Measurements from ENCODE around the gene CA11.
"Not testable (repeated sequence)": the region's sequence is repeated elsewhere in the genome, so short reads cannot be mapped to it uniquely, and the experiment has no call there.

CA11 gene

GRCh38 chr19:48671446-48671995 is 25.5 kb upstream of the CA11 start:
- DNase-seq, result no peak
- intact Hi-C loops (cut with DNase I), result no loop called here

DNA sequence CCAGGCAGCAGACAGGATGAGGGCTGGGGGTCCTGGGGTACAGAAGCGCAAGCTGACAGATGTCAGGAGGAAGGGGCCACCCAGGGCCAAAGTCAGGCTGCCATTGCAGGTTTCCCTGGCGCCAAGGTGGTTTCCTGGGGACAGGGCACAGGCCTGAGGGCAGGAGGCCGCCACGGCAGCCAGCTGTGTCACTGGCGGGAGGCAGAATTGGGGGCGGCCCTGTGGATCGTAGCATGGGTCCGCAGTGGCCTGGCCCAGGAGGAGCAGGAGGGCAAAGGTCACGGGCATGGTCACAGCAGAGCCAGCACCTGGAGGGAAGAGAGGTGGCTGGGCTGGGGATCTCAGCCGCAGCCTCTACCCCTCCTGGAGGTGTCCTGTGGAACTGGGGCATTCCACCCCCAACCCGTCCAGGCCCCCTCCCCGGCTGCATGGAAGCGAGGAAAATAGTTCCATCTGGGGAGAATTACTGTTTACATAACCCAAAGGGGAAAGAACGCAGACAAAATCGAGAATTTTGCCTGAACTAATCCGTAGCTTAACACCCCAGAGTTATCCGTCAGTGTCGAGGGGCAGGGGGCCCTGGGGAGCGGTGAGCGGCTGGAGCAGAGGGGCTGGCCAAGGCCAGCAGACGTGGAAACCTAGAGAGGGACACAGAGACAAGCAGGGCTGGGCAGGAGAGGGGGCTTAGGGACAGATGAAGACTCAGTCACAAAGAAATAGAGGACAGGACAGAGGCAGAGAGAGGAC is 24.9 kb upstream of the CA11 start:
- DNase-seq, result no peak
- intact Hi-C loops (cut with DNase I), result no loop called here

- no peak for DNase-seq
- intact Hi-C loops (cut with DNase I), result no loop called here
Observed at GRCh38 chr19:48669903-48670668, 24.1 kb upstream of the CA11 start.

GRCh38 chr19:48668761-48669160 is 22.8 kb upstream of the CA11 start:
- intact Hi-C loops (cut with DNase I), result no loop called here
- no peak for DNase-seq

- no peak for DNase-seq
- intact Hi-C loops (cut with DNase I), result no loop called here
Observed at GRCh38 chr19:48668332-48668731, 22.3 kb upstream of the CA11 start.

- intact Hi-C loops (cut with DNase I), result no loop called here
- no peak for DNase-seq
Observed at GRCh38 chr19:48665786-48666185, 19.8 kb upstream of the CA11 start.

- DNase-seq, result no peak
- intact Hi-C loops (cut with DNase I), result no loop called here
Observed at GRCh38 chr19:48664476-48664875, 18.5 kb upstream of the CA11 start.

- intact Hi-C loops (cut with DNase I), result no loop called here
- no peak for DNase-seq
Observed at GRCh38 chr19:48663667-48664066, 17.7 kb upstream of the CA11 start.

GRCh38 chr19:48661711-48662090 is 15.7 kb upstream of the CA11 start:
- no peak for DNase-seq
- intact Hi-C loops (cut with DNase I), result no loop called here

DNA sequence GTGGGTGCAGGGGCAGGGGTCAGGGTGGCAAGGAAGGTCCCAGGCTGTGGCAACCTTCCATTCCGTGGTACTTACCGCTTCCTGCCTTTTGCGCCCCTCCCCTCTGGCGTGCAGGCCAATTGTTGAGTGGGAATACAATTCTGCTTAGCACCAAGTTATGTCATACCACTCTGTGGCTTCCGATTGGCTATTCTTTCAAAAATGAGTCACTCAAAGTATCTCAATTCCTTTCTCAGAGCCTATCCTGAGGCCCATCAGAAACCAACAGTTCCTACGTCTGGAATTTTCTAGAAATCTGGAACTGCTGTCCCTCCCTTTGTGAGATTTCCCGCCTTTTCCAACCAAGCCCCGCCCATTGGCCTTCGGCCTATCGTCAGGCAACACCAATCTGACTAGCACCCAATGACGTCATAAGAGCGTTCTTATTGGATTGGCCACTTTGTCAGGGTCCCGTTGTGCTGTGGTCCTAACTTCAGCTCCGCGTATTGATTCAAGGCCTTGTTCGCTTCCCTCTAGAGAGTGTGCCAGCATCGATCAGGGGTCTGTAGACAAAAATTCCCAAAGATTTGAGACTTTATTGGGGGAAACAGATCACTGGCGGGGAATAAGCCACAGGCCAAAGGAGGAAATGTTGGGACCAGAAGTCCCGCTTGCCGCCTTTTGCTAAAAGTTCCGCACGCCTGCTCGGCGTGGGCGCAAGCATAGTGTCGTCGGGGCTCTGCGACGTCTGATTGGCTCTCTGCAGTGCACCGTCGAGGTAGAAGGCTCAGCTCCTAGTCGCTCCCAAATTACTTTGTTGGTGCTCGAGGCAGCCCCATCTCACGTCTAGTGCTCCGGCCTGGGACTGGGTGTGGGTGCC is 15.1 kb upstream of the CA11 start:
- DNase-seq, result peak; percentile 64 to 89 (median 79)
- intact Hi-C loops (cut with DNase I), result no loop called here

DNA sequence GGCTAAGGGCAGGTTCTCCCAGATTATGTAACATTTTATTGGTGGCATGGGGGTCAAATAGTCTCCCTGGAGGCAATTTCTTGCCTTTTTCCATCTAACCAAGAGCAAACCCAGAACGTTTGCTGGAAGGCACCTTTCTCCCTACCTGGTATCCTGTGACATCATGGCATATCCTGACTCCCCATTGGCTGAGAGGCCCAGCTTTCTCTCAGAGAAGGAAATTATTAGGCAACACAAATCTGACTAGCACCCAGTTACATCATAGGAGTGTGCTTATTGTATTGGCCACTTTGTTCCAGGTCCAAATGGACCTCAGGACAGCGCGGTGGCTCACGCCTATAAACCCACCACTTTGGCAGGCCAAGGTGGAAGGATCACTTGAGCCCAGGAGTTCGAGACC is 13.8 kb upstream of the CA11 start:
- intact Hi-C loops (cut with DNase I), result no loop called here
- DNase-seq, result peak in 2 of 42 donors; percentile 17 to 30

DNA sequence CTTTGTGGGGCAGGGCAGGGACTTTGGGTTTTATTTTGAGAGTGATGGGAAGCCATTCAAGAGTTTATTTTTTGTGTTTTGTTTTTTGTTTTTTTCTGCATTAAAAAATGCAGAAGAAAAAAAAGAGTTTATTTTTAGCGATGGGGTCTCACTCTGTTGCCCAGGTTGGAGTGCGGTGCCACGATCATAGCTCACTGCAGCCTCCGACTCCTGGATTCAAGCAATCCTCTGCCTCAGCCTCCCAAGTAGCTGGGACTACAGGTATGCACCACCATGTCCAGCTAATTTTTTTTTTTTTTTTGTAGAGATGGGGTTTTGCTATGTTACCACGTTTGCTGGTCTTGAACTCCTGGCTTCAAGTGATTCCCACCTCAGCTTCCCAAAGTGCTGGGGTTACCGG is 12.5 kb upstream of the CA11 start:
- no peak for DNase-seq
- intact Hi-C loops (cut with DNase I), result no loop called here

DNA sequence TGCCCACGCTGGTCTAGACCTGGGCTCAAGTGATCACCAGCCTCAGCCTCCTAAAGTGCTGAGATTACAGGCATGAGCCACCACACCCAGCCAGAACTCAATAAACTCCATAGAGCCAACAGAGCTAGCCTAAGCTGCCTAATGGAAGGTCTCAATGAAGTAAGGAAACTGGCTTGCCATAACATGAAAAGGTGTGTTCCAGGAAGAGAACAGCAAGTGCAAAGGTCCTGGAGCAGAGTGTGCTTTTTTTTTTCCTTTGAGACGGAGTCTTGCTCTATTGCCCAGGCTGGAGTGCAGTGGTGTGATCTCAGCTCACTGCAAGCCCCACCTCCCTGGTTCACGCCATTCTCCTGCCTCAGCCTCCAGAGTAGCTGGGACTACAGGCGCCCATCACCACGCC is 11.8 kb upstream of the CA11 start:
- DNase-seq; intact Hi-C loops (cut with DNase I): not testable (repeated sequence)

DNA sequence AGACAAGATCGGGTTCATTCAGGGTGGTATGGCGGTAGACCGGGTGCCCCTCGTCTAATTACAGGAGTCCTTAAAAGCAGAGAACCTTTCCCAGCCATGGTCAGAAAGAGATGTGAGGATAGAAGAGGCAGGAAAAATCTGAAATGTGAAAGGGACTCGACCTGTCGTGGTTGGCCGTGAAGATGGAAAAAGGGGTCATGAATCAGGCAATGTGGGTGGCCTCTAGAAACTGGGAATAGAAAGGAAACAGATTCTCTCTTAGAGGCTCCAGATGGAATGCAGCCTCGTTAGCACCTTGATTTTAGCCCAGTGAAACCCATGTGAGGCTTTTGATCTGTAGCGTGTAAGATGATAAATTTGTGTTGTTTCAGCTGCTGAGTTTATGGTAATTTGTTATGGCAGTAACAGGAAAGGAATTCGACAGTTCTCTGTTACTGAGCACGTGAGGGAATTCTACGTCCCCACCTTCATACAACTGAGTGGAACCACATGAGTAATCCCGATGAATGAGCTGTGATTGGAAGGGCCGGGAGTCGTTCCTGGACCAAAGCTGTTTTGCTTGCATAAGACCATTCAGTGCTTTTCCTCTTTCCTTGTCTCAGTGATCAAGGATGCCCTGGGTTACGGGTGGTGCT is 11.0 kb upstream of the CA11 start:
- intact Hi-C loops (cut with DNase I), result no loop called here
- DNase-seq, result no peak

DNA sequence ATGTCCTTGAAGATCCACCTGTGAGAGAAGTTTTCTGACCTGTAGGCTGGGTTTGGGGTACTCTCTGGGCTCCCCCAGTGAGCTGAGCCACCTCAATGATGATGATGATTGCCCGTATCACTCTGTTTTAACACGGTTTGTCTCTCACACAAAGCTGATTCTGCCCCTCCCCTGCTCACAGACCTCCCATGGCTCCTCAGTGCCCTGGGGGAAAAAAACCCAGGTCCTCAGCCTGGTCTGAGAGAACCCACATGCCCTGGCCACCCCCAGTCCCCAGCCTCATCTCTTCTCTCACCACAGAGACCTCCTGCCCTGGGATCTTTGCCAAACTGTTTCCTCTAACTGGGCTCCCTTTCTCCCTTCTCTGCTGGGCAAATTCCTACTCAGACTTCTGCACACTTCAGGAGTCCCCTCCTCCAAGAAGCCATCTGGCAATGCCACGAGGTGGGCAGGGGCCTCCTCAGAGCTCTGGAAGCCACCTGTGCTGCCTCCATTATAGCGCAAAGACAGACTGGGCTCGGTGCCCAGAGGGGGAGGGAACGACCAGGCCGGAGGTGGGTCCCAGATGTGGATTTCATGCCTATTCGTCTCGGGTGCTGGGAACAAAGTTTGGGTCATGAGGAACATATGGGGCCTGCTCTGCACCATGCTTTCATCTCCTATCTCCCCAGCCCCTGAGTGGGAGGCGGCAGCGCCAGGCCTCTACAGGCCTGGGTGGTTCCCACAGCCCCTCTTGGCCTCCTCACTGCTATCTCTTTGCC is 8.5 kb upstream of the CA11 start:
- no peak for DNase-seq
- intact Hi-C loops (cut with DNase I), result no loop called here

GRCh38 chr19:48651683-48652048 is 5.7 kb upstream of the CA11 start:
- DNase-seq, result no peak
- intact Hi-C loops (cut with DNase I), result no loop called here

DNA sequence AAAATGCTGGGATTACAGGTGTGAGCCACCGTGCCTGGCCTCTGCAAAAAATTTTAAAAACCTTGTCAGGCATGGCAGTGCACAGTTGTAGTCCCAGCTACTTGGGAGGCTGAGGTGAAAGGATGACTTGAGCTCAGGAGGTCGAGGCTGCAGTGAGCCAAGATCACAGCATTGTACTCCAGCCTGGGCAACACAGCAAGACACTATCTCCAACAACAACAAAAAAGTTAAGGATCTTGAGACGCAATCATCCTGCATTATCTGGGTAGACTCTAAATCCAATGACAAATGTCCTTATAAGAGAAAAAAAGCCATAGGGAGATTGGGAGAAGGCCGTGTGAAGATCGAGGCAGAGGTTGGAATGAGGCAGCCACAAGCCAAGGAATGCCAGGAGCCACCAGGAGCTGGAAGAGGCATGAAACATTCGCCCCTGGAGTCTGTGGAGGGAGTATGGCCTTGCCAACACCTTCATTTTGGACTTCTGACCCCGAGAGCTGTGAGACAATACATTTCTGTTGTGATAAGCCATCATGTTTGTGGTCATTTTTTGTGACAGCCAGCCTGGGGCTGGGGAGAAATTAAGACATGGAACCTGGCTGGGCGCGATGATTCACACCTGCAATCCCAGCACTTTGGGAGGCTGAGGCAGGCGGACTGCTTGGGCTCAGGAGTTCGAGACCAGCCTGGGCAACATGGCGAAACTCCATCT is 5.1 kb upstream of the CA11 start:
- DNase-seq, result no peak
- intact Hi-C loops (cut with DNase I), result no loop called here

DNA sequence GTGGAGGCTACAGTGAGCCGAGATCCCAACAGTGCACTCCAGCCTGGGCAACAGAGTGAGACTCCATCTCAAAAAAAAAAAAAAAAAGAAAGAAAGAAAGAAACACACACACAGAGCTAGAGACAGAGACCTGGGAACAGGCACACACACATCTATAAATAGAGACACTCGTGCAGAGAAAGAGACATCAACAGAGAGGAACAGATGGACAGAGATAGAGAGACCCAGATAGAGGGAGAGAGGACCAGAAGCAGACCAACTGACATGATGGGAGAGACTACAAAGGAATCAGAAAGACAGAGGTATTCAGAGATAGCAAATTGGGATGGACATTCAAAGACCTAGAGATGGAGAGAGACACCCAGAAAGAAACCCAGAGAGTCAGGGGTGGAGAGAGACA is 2.1 kb upstream of the CA11 start:
- DNase-seq, result no peak
- intact Hi-C loops (cut with DNase I), result loop anchor here (10.0 kb wide), 1 partner anchor 187 kb away; the partner anchor contains the start of gene HSD17B14
